Fibroblast of mammary gland (primary cell): Measurements from ENCODE around the gene FAM184A.
"Not testable (repeated sequence)": the region's sequence is repeated elsewhere in the genome, so short reads cannot be mapped to it uniquely, and the experiment has no call there.

ENCODE experiments used
- DNase-seq: peaks from one replicate; pipeline ENCODE4 v3.0.0-alpha.2; 2010; ENCODE audit warnings: low read depth
- H3K4me3 ChIP-seq: 2 replicates; pipeline ENCODE4 v1.5.1; 2011; ENCODE audit warnings: low read depth, mild to moderate bottlenecking, low read length, moderate library complexity; ENCODE audit not compliant: control insufficient read depth
- CTCF ChIP-seq: conservative IDR thresholded peaks from 2 replicates; pipeline ENCODE4 v1.5.1; 2011; ENCODE audit warnings: low read depth, low read length, inconsistent platforms; ENCODE audit not compliant: control insufficient read depth, insufficient read depth

Gene FAM184A

GRCh38 chr6:119122336-119122735 is 43.9 kb upstream of the FAM184A start:
- H3K4me3 ChIP-seq, result no peak overlapping the region
- TF ChIP-seq CTCF, result no peak
- no peak for DNase-seq

GRCh38 chr6:119121367-119121766 is 42.9 kb upstream of the FAM184A start:
- H3K4me3 ChIP-seq, result no peak overlapping the region
- DNase-seq, result no peak
- no peak for TF ChIP-seq CTCF

GRCh38 chr6:119119989-119120388 is 41.5 kb upstream of the FAM184A start:
- peak; percentile 88 for DNase-seq
- no peak overlapping the region for H3K4me3 ChIP-seq
- TF ChIP-seq CTCF, result no peak

GRCh38 chr6:119119062-119119461 is 40.6 kb upstream of the FAM184A start:
- H3K4me3 ChIP-seq, DNase-seq: not testable (repeated sequence)

- TF ChIP-seq CTCF, result peak; percentile 42
These were observed 38.3 kb upstream of the FAM184A start for GRCh38 chr6:119116712-119117281.

GRCh38 chr6:119113961-119114360 is 35.5 kb upstream of the FAM184A start:
- DNase-seq, result no peak
- no peak for TF ChIP-seq CTCF

More at GRCh38 chr6:119116712-119117281, 38.3 kb upstream of the FAM184A start:
- DNase-seq, result no peak
- H3K4me3 ChIP-seq, result no peak overlapping the region

GRCh38 chr6:119112812-119113530 is 34.5 kb upstream of the FAM184A start:
- H3K4me3 ChIP-seq, result no peak overlapping the region
- DNase-seq, result no peak
- no peak for TF ChIP-seq CTCF

More at GRCh38 chr6:119113961-119114360, 35.5 kb upstream of the FAM184A start:
- H3K4me3 ChIP-seq, result no peak overlapping the region
